Type B pancreatic cell (in vitro differentiated cells): ENCODE measurements around the gene PRRC1. TPM values are rescaled to one million over a fixed set of nuclear protein-coding genes. Genes with fewer than 3 reads are reported as not detected.
A peak's percentile ranks its signal among the peaks of the same experiment; 100 is the strongest.

Experiments used
- DNase-seq: peaks from one replicate; pipeline ENCODE4 v3.0.0; 2021; ENCODE audit warnings: mixed read lengths; ENCODE audit not compliant: unreplicated experiment; ENCODE audit errors: extremely low spot score
- H3K27ac Mint-ChIP-seq: 2 replicates; pipeline ENCODE4 v1.8.0; 2021; ENCODE audit warnings: mild to moderate bottlenecking, mixed read lengths
- H3K27me3 Mint-ChIP-seq: 2 replicates; pipeline ENCODE4 v1.8.0; 2021; ENCODE audit warnings: mixed read lengths
- H3K36me3 Mint-ChIP-seq: 2 replicates; pipeline ENCODE4 v1.8.0; 2021; ENCODE audit warnings: mixed read lengths
- H3K4me1 Mint-ChIP-seq: one replicate; pipeline ENCODE4 v1.8.0; 2021; ENCODE audit warnings: mixed read lengths; ENCODE audit not compliant: unreplicated experiment
- H3K4me3 Mint-ChIP-seq: 2 replicates; pipeline ENCODE4 v1.8.0; 2021; ENCODE audit warnings: mild to moderate bottlenecking, mixed read lengths
- H3K9me3 Mint-ChIP-seq: 2 replicates; pipeline ENCODE4 v1.8.0; 2021; ENCODE audit warnings: mixed read lengths
- CTCF ChIP-seq: fragments of 200-600 bp; sonication (generic); conservative IDR thresholded peaks from 2 replicates; pipeline ENCODE4 v1.5.0; 2021; ENCODE audit warnings: antibody characterized with exemption, mild to moderate bottlenecking
- total RNA-seq: library from RNA; stranded (reverse); gene quantifications from 2 replicates; pipeline ENCODE4 v1.2.1, GENCODE V29; 2021; ENCODE audit warnings: low replicate concordance

Gene PRRC1
- total RNA-seq, 1 donor from 2014 or later = 75.1 TPM

DNA sequence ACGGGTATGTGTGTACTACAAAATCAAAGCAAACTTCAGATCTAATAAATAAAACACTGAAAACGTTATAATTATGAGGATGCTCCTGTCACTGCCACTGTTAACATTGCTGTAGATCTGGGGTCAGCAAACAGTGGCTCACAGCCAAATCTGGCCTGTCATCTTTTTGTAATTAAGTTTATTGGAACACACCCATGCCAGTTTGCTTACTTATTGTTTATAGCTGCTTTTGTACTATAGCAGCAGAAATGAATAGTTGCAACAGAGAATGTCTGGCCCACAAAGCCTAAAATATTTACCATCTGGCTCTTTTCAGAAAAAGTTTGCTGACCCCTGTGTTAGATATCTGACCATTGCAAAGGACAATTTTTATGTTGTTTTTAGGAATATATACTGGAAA is 32.1 kb downstream of the PRRC1 start:
- Mint-ChIP-seq H3K4me3 (no peak overlapping the region), H3K4me1 (no peaks in the 10 kb centered on the region), H3K27me3 (no peaks in the 10 kb centered on the region), H3K9me3 (peaks cover 4% of the 10 kb centered on the region), H3K36me3 (peaks cover 41% of the 10 kb centered on the region), H3K27ac (no peak overlapping the region)
- TF ChIP-seq CTCF = no peak
- no peak for DNase-seq

DNA sequence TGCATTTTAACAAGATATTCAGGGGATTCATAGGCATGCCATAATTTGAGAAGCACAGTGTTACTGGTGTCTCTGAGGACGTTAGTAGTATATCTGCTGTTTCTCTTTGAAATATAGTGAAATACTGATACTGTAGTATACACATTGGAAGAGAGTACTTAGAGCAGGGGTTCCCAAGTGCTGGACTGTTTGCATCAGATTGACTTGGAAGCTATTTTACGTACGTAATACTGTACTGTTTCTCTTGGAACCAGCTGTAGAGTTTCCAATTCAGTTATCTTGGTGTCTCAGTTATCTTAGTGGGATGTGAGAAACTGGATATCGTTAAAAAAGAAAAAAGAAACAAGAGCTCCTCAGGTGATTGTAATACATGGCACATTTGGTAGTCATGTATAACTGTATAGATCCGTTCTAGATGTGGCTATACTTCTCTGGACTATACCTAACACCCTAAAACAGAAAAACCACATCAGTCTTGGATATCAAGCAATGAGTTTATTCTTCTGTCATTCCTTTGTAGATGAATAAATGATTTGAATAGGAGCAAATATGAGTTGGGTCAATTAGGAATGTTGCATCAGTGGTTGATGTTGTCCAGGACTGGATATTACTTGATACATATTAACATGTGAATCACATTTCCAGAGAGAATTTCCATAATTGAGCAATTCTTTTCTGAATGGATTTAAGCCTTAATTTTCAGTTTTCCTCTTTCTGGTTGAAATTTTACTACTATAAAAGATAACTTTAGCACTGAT is 33.4 kb downstream of the PRRC1 start:
- Mint-ChIP-seq H3K27ac (no peak overlapping the region), H3K9me3 (peaks cover 4% of the 10 kb centered on the region), H3K36me3 (peaks cover 43% of the 10 kb centered on the region), H3K4me3 (no peak overlapping the region), H3K4me1 (no peaks in the 10 kb centered on the region), H3K27me3 (no peaks in the 10 kb centered on the region)
- no peak for DNase-seq
- TF ChIP-seq CTCF = no peak

GRCh38 chr5:127551410-127552041 is 34.1 kb downstream of the PRRC1 start:
- peaks cover 37% of the 10 kb centered on the region for H3K36me3 Mint-ChIP-seq
- no peak for TF ChIP-seq CTCF
- no peaks in the 10 kb centered on the region for H3K4me1 Mint-ChIP-seq
- H3K9me3 Mint-ChIP-seq = no peaks in the 10 kb centered on the region
- no peak overlapping the region for H3K27ac Mint-ChIP-seq
- no peak for DNase-seq
- no peak overlapping the region for H3K4me3 Mint-ChIP-seq
- H3K27me3 Mint-ChIP-seq = no peaks in the 10 kb centered on the region

DNA sequence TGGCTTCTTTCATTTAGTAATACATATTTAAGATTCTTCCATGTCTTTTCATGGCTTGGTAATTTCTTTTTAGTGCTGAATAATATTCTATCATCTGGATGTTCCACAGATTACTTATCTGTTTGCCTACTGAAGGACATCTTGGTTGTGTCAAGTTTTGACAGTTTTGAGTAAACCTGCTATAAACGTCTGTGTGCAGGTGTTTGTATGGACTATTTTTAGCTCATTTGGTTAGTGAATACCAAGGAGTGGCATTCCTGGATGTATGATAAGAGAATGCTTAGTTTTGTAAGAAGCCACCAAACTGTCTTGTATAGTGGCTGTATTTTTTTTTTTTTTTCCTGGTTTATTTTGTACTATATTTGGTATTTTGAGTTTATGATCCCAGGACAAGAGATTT is 38.4 kb downstream of the PRRC1 start:
- peak overlapping the region; percentile 72 for H3K27ac Mint-ChIP-seq
- H3K27me3 Mint-ChIP-seq = no peaks in the 10 kb centered on the region
- DNase-seq = no peak
- H3K4me3 Mint-ChIP-seq = no peak overlapping the region
- no peaks in the 10 kb centered on the region for H3K4me1 Mint-ChIP-seq
- H3K36me3 Mint-ChIP-seq = peaks cover 34% of the 10 kb centered on the region
- no peak for TF ChIP-seq CTCF
- no peaks in the 10 kb centered on the region for H3K9me3 Mint-ChIP-seq

DNA sequence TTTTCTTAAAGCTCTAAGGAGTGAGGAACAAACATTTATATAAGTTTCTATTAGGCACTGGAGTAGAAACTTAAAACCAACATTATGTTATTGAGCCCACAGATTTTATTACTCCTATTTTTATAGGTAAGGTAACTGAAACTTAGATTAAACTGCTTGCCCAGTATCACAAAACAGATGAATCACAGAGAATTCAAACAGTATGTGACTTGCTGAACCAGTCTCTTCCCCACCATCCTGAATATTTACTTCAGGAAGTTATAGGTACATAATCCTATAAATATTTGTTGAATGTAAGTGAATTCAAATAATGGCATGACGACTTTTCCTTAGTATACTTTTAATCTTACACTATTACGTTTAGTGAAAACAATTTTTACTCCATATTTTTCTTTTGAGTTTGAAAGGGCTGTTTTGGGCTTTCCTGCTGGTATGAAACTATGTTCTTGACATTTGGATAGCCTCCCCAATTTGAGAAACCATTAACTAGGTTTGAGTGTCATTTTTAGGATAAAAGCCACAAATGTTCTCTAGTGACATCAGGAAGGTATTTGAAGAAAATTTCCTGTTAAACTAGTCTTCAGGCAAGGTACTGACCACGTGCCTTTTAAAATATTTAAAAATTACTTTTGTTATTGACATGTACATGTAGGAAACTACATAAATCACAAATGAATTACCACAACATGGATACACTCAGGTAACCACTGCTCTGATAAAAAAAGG is 39.3 kb downstream of the PRRC1 start:
- H3K4me3 Mint-ChIP-seq = peak overlapping the region; percentile 53
- peaks cover 29% of the 10 kb centered on the region for H3K36me3 Mint-ChIP-seq
- no peaks in the 10 kb centered on the region for H3K9me3 Mint-ChIP-seq
- no peak for DNase-seq
- H3K4me1 Mint-ChIP-seq = no peaks in the 10 kb centered on the region
- H3K27me3 Mint-ChIP-seq = no peaks in the 10 kb centered on the region
- TF ChIP-seq CTCF = no peak
- peak overlapping the region; percentile 92 for H3K27ac Mint-ChIP-seq
